GM19043 (cell line): ENCODE results near the gene FANCC.

Source experiments
- ATAC-seq: cut with Tn5 transposase; IDR thresholded peaks from one replicate; pipeline ENCODE4 v1.9.1; 2021; ENCODE audit warnings: low read depth; ENCODE audit not compliant: unreplicated experiment

FANCC gene, protein sequence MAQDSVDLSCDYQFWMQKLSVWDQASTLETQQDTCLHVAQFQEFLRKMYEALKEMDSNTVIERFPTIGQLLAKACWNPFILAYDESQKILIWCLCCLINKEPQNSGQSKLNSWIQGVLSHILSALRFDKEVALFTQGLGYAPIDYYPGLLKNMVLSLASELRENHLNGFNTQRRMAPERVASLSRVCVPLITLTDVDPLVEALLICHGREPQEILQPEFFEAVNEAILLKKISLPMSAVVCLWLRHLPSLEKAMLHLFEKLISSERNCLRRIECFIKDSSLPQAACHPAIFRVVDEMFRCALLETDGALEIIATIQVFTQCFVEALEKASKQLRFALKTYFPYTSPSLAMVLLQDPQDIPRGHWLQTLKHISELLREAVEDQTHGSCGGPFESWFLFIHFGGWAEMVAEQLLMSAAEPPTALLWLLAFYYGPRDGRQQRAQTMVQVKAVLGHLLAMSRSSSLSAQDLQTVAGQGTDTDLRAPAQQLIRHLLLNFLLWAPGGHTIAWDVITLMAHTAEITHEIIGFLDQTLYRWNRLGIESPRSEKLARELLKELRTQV

DNA sequence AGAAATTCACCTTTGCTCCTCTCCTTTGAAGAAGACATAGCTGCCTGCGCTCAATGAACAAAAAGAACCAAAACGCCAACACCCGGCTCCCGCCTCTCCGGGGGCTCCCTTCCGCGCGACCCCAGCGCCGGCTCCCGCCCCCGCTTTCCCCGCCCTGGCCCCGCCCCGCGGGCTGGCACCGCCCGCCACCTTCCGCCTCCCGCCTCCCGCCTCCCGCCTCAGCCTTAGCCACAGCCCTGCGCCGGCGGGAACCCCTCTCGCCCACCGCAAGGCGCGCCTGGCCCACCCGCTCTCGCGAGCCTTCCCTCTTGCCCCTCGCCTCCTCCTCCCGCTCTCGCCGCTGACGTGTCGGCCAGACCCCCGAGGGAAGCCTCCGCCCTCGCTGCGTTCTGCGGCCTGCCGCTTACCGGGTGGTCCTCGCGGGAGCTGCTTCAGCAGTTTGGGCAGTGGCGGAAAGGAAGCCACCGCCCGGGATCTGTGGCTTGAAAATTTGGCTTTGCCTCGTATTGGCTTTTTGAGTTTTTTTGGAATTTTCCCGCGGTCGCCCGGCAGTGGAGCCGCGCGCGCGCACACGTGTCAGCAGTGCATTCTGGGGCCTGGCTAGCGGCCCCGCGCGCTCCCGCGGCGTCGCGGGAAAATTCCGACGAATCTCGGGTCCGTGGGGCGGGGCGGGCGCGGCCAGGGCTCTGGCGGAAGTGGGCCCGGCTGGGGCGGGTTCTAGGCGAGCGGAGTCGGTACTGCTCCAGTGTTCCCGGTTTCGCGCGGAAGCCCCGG is at the start of gene FANCC:
TSS of gene FANCC (minus strand) at position 591 of the 774 bp plus-strand sequence. CDS start 68,418 bp downstream, outside the sequence.
- peak; percentile 58 for ATAC-seq

DNA sequence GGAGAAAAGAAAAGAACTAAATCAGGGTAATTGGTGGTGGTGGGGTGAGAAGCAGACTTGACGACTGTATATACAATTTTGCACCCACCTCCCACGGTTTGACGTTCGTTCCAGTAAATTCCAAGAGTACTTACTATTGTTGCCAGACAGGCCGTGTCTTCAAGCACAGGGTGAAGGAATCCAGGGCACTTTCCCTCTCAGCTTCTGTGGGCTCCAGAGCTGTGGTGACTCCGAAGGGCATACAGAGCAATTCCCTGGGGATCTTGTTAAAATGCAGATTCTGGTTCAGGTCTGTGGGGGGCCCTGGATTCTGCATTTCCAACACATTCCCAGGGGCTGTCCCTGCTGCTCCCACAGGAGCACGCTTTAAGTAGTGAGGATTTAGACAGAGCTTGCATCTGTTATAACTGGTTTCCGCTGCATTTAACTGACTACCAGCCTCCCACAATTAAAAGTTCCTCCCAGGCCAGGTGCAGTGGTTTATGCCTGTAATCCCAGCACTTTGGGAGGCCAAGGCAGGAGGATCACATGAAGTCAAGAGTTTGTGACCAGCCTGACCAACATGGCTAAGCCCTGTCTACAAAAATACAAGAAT is 49.3 kb upstream of the FANCC start:
- no peak for ATAC-seq

GRCh38 chr9:95365766-95366165 is 48.3 kb upstream of the FANCC start:
- no peak for ATAC-seq

DNA sequence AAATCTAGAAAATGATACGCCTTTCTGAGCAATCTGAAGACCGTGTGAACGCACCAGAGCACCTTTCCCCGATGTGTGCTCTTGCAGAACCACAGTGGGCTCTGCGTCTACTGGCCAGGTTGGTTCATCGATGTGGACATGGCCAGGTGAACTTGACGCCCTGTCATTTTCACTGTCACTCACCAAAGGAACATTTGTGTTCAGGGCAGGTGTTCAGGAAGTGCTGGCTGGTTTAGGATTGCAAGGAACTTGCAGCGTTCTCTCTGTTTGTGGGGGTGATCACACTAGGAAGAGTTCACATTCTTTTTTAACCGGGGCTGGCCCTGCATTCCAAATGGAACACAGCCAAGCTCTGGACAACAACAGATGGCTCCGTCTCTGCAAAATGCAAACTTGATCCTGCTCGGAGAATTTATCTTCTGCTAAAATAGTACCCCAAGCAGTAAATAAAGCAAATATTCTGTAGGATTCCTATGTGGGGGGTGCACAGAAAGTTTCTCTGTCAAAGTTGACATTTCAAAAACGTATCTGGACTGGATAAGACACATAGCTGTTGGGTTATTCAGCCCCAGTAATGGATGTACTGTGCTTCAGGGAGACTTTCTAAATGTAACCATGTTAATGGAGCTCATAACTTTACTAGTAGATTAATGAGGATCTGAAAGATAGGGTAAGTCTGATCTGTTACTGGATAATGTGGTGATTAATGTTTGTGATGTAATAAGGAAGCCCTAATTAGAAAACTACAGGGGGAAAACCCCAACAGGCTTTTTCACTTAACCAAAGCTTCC is 45.7 kb upstream of the FANCC start:
- ATAC-seq, result no peak

DNA sequence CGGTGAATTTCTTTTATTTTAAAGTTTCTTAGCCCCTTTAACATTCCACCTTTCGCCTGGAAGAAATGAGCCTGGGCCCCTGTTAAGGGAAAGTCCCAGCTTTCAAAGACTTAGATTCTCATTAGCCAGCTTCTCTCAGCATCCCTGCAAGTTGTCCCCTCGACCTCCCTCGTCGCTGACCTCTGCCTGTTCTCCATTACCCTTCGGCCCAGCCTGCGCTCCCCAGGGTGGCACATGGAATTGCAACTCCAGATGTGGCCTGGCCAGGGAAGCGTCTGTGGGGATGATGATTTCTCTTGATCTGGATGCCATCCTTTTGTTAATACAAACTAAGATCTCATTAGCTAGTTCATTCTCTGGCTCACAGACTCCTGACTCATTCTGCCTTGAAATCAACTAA is 43.4 kb upstream of the FANCC start:
- ATAC-seq, result no peak

- no peak for ATAC-seq
These were observed 39.8 kb upstream of the FANCC start for GRCh38 chr9:95357316-95357715.

- ATAC-seq, result no peak
These were observed 38.0 kb upstream of the FANCC start for GRCh38 chr9:95355500-95355899.

- no peak for ATAC-seq
These were observed 33.5 kb upstream of the FANCC start for GRCh38 chr9:95351051-95351450.

- ATAC-seq, result no peak
These were observed 32.8 kb upstream of the FANCC start for GRCh38 chr9:95350266-95350665.

- no peak for ATAC-seq
These were observed 31.9 kb upstream of the FANCC start for GRCh38 chr9:95349091-95350038.

DNA sequence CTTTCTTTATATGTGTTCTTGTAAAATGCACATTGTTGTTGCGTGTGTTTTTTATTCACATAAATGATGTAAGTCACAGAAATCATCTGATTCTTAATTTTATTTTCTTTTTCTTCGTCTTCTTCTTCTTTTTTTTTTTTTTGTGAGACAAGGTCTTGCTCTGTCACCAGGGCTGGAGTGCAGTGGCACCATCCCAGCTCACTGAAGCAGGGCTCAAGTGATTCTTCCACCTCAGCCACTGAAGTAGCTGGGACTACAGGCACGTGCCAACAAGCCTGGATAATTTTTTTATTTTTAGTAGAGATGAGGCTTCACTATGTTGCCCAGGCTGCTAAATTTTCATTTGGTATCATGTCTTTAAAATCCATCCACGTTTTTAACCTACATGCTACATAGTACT is 28.5 kb upstream of the FANCC start:
- ATAC-seq, result no peak

GRCh38 chr9:95344735-95345325 is 27.3 kb upstream of the FANCC start:
- no peak for ATAC-seq

DNA sequence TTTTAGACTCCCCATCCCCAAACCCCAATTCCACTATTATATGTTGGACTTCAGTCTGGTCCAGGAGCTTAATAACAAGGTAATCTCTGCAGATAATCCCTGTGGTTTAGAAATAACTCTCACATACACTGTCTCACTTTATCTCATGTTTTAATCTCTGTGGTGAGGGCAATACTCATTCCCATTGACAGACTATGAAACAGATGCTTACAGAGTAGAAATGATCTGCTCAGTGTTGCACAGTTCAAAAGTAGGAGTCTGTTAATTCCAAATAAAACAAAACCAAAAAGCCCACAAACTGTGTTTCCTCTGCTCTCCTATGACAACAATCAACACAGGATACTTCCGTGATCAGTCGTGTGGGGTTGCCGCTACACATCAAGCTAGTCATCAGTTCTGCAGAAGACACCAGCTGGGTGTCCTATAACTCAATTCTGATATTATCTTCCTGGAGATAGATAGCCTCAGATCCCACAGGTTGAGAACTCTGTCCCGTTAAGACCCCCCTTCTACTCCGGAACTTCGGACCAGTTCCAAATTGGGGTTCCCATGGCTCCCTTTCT is 26.3 kb upstream of the FANCC start:
- no peak for ATAC-seq

GRCh38 chr9:95342571-95342970 is 25.1 kb upstream of the FANCC start:
- no peak for ATAC-seq

DNA sequence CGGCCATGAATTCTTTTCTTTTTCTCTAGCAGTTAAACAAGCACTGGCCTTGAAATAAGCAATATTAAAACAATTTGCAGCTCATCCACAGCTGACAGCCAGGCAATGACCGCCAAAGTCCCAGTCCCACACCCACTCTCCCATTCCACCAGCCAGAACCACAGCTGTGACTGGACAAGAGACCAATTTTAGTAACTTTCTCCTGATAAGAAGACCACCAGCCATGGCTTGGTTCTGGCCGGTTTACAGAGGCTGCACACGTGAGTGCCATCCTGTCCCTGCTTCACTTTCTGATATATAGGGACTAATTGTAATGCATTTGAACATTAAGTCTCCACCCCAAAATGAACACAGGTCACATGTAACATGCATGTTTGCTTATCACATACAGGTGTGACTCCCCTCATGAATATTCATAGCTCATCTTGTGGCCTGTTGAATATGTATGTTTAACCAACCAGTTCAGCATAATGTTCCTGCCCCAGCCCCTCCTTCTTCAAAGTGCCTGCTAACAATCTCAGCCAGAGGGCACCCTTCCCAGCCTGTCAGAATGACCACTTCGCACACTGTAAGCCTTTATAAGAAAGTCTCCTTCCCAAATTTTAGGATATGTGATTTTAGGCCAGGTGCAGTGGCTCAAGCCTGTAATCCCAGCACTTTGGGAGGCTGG is 23.9 kb upstream of the FANCC start:
- ATAC-seq, result no peak

DNA sequence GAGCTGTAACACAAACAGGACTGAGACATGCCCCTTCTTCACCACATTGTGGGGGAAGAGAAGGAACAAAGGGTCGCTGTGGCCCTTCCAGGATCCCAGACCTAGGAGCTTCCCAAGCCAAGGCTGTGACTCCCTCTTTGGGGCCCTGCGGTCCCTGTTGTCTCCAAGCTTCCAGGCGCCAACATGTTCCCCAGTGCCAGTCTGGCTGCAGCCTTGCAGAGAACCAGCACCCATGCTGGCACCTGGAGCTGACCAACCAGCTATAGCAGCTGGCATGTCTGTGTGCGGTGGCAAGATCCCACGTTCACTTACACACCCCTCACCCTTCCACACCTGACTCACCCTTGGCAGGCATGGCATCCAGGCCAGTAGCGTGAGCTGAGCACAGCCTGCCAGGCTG is 20.7 kb upstream of the FANCC start:
- ATAC-seq, result no peak

- ATAC-seq, result no peak
These were observed 18.8 kb upstream of the FANCC start for GRCh38 chr9:95336281-95336680.

GRCh38 chr9:95333426-95333825 is 15.9 kb upstream of the FANCC start:
- no peak for ATAC-seq
